T-helper 1 cell treated with Interleukin-12 subunit alpha and Interleukin-12 subunit beta and Interleukin-4 antibody, amounts not matched to agents 30 ng/mL and 1 ng/mL, for 36 hours (primary cell): Measurements from ENCODE around the gene CDH7. TPM values are rescaled to one million over a fixed set of nuclear protein-coding genes. Genes with fewer than 3 reads are reported as not detected.

ENCODE experiments used
- intact Hi-C: fragments of 100-400 bp; cut with micrococcal nuclease; formaldehyde crosslinking; loops from one replicate; pipeline ENCODE4 v1.15.1; 2024
- total RNA-seq: library from RNA; stranded (reverse); gene quantifications from 2 replicates; pipeline ENCODE4 v1.2.3, GENCODE V29; 2022

CDH7 gene
- total RNA-seq, 1 donor from 2014 or later: not detected

DNA sequence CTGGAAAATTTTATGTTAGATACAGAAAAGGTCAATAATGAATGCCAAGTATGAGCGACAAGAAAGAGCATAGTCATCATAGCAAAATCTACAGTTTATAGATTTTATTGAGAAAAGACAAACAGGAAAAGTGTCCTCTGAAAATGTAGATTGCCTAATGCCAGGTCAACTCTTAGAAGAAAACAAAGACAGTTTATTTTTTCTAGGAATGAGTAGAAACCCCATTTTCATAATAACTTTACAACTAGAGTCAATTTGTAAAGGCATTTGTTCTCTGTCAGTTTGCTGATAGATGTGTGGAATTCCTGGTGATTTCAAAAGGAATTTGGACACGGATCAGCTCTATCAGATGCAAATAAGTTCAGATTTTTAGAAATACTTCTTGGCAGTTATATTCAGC is 16.6 kb downstream of the CDH7 start:
- intact Hi-C loops: no loop called here

DNA sequence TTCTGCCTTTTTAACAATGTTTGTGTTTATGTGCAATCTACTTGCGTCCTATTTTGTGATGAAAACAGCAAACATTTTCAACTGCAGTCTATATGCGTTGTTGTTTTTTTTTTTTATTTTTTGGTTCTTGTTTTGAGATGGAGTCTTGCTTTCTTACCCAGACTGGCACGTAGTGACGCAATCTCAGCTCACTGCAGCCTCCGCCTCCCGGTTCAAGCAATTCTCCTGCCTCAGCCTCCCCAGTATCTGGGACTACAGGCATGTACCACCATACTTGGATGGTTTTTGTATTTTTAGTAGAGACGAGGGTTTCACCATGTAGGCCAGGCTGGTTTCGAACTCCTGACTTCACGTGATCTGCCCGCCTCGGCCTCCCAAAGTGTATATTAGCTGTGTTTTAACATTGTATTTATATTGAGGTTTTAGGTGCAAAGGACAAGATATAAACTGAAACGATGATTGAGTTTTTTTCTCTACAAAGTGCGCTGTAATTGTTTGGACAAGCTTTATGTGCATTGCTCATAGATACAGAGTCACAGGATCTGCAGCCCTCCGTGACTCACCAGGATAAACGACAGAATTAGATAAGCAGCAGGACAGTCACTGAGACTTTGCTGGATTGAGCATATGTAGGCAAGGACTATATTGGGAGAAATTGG is 17.4 kb downstream of the CDH7 start:
- intact Hi-C loops: no loop called here

DNA sequence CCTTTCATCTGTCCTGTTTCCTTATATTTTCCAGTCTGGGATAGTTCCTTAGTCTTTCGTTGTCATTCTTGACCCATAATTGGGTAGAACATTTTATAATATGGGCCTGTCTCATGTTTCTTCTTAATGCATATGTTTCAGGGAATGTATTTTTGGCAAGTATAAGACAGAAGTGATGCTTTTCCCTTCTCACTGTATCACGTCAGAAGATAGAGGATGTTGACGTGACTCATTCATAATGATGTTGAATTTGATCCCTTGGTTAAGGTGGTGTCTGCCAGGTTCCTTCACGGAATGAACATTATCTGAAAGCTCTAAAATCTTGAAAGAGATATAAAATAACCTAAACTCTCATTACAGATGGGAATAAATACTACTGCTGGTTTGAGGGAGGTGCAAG is 18.8 kb downstream of the CDH7 start:
- intact Hi-C loops: no loop called here

DNA sequence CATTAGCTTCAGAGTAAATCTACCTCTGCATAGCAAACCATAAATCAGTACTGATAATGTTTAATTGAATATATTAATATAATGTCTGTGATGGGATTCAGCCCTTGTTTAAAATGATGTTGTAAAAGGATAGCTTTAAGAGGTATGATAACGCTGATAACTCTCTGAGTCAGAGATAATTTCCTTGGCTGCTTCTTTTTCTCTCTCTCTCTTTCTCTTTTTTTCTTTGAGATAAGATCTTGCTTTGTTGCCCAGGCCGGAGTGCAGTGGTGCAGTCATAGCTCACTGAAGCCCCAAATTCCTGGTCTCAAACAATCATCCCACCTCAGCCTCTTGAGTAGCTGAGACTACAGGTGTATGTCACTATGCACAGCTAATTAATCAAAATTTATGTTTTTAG is 35.7 kb downstream of the CDH7 start:
- intact Hi-C loops: no loop called here

DNA sequence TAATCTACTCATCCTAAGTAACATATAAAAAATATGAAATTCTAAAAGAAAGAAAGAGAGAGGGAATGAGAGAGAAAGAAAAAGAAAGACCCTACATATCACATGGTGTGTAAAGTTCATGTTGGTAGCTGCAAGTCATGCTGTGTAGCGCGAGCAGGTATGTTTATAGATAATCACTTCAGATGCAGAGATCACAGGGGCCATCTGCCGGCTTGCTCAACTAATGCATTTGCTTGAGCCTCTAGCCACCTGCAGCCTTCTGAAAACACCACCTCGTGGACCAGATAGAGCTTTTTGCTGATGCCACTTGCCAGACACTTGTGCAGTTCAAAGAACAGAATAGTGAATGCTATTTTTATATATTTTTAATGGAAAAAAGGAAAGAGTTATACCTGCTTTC is 37.6 kb downstream of the CDH7 start:
- intact Hi-C loops: no loop called here

DNA sequence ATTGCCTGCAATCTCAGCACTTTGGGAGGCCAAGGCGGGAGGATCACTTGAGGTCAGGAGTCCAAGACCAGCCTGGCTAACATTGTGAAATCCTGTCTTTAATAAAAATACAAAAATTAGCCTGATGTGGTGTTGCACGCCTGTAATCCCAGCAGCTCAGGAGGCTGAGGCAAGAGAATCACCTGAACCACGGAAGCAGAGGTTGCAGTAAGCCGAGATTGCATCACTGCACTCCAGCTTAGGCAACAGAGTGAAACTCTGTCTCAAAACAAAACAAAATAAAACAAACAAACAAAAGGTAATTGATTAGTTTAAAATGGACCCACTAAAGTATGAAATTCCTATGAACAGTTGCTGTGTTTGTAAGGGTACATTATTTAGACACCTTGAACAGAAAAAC is 39.8 kb downstream of the CDH7 start:
- intact Hi-C loops: no loop called here

DNA sequence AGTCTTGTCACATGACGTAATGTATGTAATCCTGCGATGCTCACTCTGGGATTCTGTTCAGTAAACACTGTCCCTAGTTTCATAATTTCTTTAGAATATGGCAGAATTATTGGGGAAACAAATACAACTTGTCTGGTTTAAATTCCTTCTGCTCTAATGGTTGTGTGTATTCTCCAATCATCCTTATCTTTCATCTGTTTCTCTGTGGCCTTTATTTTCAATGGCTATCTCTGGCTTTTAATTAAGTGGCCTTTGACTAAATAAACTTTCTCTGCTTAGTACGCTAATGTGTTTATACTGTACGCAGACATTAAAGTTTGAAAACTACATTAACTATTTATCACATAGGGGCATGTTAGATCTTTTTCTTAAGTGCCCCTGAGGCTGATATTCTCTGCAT is 40.9 kb downstream of the CDH7 start:
- intact Hi-C loops: no loop called here

DNA sequence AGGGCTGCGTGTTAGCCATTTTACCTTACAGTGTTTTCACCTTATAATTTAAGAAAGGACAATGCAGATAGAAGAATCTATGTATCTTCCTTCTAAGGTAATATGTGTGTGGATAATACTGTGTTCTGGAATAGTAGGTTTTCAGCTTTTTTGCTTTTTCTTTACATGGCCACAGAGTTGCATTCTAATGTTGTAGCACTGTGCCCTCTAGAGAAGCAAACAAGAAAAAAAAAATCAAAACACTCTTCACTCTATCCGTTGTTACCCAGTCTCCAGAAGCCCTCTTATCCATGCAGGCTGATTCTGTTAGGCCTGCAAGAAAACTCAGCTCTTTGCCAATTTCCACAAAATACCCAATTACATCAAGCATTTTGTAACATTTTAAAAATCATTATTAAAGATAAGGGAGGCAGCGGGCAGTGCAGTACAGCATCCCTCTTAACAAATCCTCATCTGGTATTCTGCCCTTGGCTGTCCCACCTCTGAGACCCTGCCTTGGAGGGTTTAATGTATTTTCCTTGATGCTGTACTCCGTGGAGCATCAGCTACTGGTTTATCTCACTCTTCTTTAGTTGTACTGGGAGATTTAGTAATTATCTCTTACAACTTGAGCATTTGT is 41.8 kb downstream of the CDH7 start:
- intact Hi-C loops: no loop called here

DNA sequence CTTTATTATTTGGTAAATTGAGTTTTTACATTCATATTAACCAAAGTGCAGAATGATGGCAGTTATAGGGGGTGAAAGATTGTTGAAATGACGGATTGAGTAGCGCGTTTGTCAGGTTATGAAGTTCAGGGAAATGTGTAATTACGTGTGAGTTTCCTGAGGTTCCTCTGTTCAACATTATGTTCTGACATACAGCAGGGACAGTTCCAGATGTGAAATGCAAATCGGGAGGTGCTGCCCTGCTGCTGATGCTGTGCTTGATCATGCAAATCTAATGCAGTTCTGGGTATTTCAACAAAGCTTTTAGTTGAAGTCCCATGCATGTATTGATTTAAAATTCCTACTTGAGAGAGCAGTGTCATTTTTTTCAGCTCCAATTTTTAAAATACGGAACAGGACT is 57.9 kb downstream of the CDH7 start:
- intact Hi-C loops: no loop called here

DNA sequence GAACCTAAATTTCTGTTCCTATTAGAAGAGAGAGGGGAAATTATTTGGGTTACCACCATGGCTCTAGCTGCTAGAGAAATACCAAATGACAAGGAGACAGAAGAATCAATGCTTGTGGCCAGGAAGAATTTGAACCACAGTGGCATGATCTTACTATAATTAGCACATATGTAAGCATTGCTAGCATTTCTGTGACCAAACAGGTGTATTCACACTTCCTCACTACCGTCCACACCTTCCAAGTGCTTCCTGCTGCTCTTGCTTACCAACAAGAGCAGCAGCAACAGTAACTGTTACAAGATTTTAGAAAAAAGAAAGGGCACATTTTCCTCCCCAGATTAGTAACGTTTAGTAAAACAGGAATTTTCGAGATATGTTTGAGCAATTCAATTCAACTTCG is 60.5 kb downstream of the CDH7 start:
- intact Hi-C loops: no loop called here

DNA sequence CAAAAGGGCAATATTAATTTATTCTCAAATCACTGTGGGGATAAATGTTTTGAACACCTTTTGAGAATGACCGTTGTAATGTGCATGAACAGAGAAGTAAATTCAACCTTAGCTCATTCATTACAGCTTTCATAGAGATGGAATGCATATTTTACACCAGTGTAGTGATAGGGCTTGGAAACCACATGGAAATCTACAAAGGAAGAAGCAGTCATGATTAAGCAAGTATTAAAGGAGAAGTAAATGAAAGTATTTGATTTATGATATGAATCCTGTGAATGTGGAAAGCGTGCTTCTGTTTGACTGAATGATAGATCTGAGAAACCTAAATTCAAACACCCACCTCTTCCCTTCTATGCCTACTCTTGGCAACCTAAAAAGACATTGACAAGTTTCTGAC is 64.7 kb downstream of the CDH7 start:
- intact Hi-C loops: no loop called here

DNA sequence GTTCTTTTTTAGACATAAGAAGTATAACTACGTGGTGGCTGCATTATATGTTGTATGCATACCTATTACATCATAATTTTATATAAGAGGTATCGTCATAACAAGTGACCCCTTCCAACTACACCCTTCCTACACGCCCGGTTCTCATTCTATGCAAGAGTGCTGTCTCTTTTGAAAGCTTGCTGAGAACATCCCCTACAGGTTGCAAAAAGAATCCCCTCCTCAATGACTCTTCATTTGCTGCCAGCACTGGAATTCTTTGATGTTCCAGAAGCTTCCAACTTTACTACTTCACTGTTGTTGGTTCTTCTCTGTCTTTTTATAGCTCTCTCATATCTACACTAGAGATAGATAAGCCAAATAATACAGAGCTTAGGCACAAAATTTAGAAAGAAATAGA is 66.4 kb downstream of the CDH7 start:
- intact Hi-C loops: no loop called here

DNA sequence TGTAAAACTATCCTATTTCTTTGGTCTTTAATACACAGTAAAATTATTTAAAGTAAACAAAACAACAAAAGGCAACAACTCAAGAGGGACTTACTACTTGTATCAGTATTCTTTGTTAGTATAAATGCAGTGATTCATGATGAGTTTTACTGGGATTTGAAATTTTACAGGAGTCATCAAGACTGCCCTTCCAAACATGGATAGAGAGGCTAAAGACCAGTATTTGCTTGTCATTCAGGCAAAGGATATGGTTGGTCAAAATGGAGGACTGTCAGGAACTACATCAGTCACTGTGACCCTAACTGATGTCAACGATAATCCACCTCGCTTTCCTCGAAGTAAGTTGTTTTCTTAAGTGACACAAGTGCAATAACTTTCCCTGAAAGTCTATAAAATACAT is 71.1 kb downstream of the CDH7 start:
- intact Hi-C loops: no loop called here

DNA sequence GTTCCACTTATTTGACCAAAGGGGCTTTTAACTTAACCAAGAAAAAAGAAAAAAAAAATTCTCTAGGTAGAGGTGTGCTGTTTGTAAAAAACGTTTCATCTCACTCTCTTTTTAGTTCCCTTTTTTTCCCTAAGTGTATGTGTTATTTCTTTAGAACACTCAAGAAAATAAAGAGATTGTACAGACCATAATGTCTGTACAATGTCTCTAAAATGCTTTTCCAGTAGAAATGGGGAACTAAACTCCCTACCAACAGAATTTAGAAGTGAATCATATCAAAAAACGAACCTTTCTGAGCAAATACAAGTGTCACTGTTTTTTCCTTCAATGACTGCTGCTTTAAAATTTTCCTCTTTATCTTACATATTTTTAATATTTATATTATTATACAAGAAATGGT is 72.0 kb downstream of the CDH7 start:
- intact Hi-C loops: no loop called here

DNA sequence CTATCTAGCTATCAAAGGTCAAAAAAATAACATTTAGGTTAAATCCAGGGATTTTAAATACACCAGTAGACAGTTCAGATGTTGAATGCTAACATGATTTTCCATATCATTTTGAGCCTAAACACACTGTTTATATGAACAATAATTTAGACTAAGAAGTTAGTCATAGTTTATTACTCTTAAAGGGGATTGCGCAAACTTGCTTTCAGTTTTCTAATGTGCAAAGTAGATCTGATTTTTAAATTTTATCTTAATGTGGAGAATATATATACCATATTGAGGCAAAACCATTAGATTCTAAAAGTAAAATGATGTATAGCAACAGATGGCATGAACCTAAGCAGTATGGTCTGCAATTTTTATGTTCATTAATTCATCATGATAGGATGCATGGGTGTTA is 76.6 kb downstream of the CDH7 start:
- intact Hi-C loops: no loop called here

DNA sequence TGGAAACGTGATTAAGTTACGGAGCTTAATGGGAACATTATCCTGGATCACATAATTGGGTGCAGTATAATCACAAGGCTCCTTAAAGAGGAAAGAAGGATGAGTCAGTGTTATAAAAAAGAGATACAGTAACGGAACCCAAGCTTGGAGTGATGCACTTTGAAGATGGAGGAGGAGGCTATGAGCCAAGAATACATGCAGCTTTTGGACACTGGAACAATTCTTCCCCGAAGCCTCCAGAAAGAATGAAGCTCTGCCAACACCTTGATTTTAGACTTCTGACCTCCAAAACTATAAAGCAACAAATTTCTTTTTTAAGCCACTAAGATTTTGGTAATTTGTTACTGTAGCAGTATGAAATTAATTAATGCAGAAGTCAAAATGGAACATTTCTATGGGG is 85.1 kb downstream of the CDH7 start:
- intact Hi-C loops: no loop called here

DNA sequence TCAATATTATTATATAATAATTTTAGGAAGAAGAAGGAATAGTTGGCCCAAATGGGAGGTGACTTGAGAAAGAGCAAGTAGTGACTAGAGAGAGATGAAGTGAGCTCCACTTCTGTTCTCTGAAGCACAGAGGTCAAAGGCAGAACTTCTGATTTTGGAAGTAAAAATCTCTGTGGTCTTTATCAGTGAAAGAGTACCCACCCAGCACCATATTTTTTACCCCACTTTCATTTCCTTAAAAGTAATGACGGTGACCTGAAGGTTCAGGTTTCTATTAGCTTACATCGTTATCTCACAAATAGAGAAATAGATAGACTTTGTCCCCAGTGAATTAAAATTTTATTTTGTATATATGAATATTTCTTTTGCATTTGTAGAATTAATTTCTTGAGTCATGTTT is 95.3 kb downstream of the CDH7 start:
- intact Hi-C loops: no loop called here

DNA sequence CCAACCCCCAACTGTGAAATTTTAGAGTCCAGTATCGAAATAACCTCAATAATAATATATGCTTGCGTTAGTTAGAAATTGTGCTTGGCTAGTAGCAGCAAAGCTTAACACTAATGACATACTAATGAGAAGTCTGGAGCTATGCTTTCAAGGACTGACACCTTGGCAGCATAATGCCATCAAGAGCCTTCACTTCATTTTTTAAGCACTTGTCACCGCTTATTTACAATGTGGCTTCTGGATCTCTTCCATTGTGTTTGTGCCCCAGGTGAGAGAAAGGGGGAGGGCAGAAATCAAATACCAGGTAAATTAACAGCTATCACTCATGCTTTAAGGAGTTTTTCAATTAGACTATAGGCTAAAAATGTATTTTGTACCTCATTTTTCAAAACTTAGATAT is 101.5 kb downstream of the CDH7 start:
- intact Hi-C loops: no loop called here

DNA sequence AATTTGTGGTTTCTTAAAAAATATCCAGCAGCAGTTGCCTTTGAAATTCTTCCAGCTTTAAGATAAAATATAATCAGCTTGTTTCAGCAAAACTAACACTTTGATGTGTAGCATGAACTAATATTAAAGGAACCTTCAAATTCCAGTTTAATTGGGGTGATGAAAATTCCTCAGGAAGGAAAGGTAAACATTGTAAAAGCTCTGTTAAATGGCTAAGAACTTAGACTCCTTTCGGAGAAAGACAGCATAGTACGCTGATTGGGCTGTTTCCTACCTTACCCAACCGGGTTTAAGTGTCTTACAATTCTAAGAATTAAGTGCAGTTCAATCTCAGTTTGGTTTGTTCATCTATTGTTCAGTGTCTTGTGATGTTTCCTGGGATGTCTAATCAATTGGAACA is 108.3 kb downstream of the CDH7 start:
- intact Hi-C loops: no loop called here

DNA sequence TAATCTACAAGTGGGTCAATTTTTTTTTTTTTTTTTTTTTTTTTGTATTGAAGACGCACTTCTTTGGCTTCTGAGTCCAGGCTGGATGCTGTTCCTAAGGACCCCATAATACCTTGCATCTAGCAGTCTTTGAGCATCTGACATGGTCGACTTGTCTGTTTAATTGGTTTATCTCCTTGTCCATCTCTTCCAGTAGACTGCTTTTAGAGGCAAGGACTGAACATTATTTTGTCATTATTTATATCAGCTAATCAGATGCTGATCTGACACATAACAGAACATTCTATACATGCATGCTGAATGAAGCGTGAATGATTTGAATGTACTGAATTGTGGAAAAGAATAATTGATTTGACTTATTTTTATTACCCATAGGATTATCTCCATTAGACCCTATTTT is 118.7 kb downstream of the CDH7 start:
- intact Hi-C loops: no loop called here

DNA sequence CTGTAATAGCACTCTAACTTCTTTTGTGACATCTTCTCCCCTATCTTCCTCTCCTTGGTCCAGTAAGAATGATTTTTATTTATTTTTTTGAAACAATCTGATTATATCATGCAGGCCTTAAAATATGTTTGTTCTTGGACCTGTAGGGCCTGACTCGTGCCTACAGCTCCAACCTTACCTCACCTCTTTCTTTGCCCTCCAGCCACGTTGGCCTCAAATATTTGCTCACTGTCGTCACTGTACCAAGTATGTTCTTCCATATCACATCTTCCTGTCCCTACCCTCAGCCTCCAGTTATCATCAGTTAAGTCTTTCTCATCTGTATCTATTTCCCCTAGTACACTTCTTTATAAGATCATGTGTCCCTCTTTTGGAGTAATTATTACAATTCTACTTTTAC is 125.5 kb downstream of the CDH7 start:
- intact Hi-C loops: no loop called here

DNA sequence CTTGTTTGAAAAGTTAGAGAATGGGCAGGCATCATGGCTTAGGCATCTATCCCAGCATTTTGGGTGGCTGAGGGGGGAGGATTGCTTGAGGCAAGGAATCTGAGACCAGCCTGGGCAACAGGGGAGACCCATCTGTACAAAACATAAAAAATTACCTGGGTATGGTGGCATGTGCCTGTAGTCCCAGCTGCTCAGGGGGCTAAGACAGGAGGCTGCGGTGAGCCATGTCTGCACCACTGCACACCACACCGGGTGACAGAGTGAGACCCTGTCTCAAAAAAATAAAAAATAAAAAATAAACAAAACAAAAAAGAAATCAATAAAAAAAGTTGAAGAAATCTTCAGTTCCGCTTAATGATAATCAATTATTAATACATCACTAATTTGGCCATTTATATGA is 146.5 kb downstream of the CDH7 start:
- intact Hi-C loops: no loop called here

DNA sequence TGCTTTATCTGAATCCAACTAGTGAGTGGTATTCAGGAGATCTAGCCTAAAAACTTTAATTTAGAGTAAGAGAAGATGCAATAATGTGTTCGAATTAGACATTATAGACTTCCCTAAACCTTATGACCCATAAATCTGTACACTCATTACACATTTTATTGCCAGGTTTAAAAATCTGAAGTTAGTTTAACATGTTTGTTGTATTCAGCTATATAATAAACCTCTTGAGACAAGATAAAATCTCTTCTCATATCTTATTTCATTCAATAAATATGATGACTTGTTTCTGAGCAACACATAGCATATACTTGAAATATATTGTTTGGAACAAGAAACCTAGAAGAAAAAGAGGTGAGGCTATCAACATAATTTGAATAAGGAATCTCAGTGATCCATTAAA is 150.7 kb downstream of the CDH7 start:
- intact Hi-C loops: no loop called here

DNA sequence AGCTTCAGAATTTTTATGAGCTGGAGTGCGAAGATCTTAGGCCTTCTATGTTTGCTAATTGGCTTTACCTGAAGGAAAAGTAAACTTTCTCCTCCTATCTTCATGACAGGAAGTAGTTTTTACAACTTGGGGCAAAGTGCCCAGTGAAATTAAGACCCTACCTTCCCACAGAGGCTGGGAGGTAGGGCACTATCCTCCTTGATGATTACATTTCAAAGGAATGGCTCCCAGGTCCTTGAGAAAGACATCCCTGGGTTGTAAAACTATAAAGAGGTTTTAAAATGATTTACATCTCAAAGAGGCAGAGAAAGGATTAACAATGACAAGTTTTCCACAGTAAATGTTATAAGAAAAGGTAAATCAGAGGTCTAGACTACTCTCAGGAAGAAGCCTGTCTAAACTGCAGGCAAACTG is 155.8 kb downstream of the CDH7 start:
- intact Hi-C loops: no loop called here
